ENCODE measurements around the gene GTPBP10.

GTPBP10 gene

GRCh38 chr7:90383422-90383821 is 36.9 kb downstream of the GTPBP10 start:
- no peak for DNase-seq

- DNase-seq = no peak
Observed at GRCh38 chr7:90383861-90384260, 37.3 kb downstream of the GTPBP10 start.

GRCh38 chr7:90384433-90384832 is 37.9 kb downstream of the GTPBP10 start:
- DNase-seq = no peak

- no peak for DNase-seq
Observed at GRCh38 chr7:90387470-90388240, 41.1 kb downstream of the GTPBP10 start.

GRCh38 chr7:90390926-90391325 is 44.4 kb downstream of the GTPBP10 start:
- no peak for DNase-seq

- DNase-seq = no peak
Observed at GRCh38 chr7:90391488-90391887, 45.0 kb downstream of the GTPBP10 start.

- no peak for DNase-seq
Observed at GRCh38 chr7:90396420-90396819, 49.9 kb downstream of the GTPBP10 start.

GRCh38 chr7:90401989-90402388 is 55.5 kb downstream of the GTPBP10 start:
- DNase-seq = no peak

- DNase-seq = no peak
Observed at GRCh38 chr7:90402785-90403173, 56.3 kb downstream of the GTPBP10 start.

GRCh38 chr7:90403174-90404113 is 56.9 kb downstream of the GTPBP10 start, which contains the start of gene CLDN12:
Gene CLDN12 (plus strand): TSS chr7:90403461. CDS start chr7:90412677, 9,216 bp downstream.
- DNase-seq = peak; percentile 53 to 55

GRCh38 chr7:90404777-90405176 is 58.3 kb downstream of the GTPBP10 start:
- no peak for DNase-seq

- no peak for DNase-seq
Observed at GRCh38 chr7:90407484-90407821, 60.9 kb downstream of the GTPBP10 start.

GRCh38 chr7:90408142-90408541 is 61.6 kb downstream of the GTPBP10 start:
- DNase-seq = no peak

- DNase-seq = no peak
Observed at GRCh38 chr7:90409667-90410066, 63.2 kb downstream of the GTPBP10 start.

GRCh38 chr7:90411510-90411909 is 65.0 kb downstream of the GTPBP10 start:
- no peak for DNase-seq

- no peak for DNase-seq
Observed at GRCh38 chr7:90412458-90413184, 66.1 kb downstream of the GTPBP10 start.

GRCh38 chr7:90413185-90413528 is 66.6 kb downstream of the GTPBP10 start:
- no peak for DNase-seq

GRCh38 chr7:90421651-90422050 is 75.1 kb downstream of the GTPBP10 start:
- DNase-seq = no peak

GRCh38 chr7:90424720-90425119 is 78.2 kb downstream of the GTPBP10 start:
- no peak for DNase-seq

- no peak for DNase-seq
Observed at GRCh38 chr7:90425376-90425775, 78.9 kb downstream of the GTPBP10 start.

- DNase-seq = no peak
Observed at GRCh38 chr7:90430614-90431460, 84.3 kb downstream of the GTPBP10 start.

- no peak for DNase-seq
Observed at GRCh38 chr7:90432752-90433151, 86.2 kb downstream of the GTPBP10 start.

Data from stimulated activated CD4-positive, alpha-beta T cell treated with anti-CD3 and anti-CD28 coated beads, Interleukin-2, amount 100 ng/mL, for 48 hours (primary cell).